Dendritic cell treated with granulocyte-macrophage colony-stimulating factor and Interleukin-4, amounts not matched to agents 40 ng/mL and 50 ng/mL, for 4 days (primary cell): Measurements from ENCODE around the gene TMEM45B.
"Not testable (repeated sequence)": the region's sequence is repeated elsewhere in the genome, so short reads cannot be mapped to it uniquely, and the experiment has no call there.

Experiments used
- H3K27ac Mint-ChIP-seq: one replicate; pipeline ENCODE4 v1.8.0; 2022; ENCODE audit warnings: mild to moderate bottlenecking, mixed read lengths
- H3K27me3 Mint-ChIP-seq: one replicate; pipeline ENCODE4 v1.8.0; 2022; ENCODE audit warnings: mild to moderate bottlenecking, mixed read lengths
- H3K36me3 Mint-ChIP-seq: one replicate; pipeline ENCODE4 v1.8.0; 2022; ENCODE audit warnings: low read depth, mixed read lengths
- H3K4me1 Mint-ChIP-seq: one replicate; pipeline ENCODE4 v1.8.0; 2022; ENCODE audit warnings: low read depth, mixed read lengths
- H3K4me3 Mint-ChIP-seq: one replicate; pipeline ENCODE4 v1.8.0; 2022; ENCODE audit warnings: mild to moderate bottlenecking, moderate library complexity, mixed read lengths
- H3K9me3 Mint-ChIP-seq: one replicate; pipeline ENCODE4 v1.8.0; 2022; ENCODE audit warnings: mixed read lengths
- intact Hi-C: fragments of 100-400 bp; cut with micrococcal nuclease; formaldehyde crosslinking; loops from one replicate; pipeline ENCODE4 v1.15.0; 2022

The TMEM45B gene

GRCh38 chr11:129819237-129819636 lies 3.6 kb downstream of the TMEM45B start:
- Mint-ChIP-seq H3K4me1 (peaks cover 56% of the 10 kb centered on the region), H3K27ac (peak overlapping the region; percentile 70), H3K36me3 (peaks cover 29% of the 10 kb centered on the region), H3K27me3 (peaks cover 22% of the 10 kb centered on the region), H3K4me3 (peak overlapping the region; percentile 30), H3K9me3 (peaks cover 15% of the 10 kb centered on the region)
- intact Hi-C loops: no loop called here

GRCh38 chr11:129820228-129820627 lies 4.6 kb downstream of the TMEM45B start:
- H3K4me3 Mint-ChIP-seq, intact Hi-C loops, H3K9me3 Mint-ChIP-seq, H3K27ac Mint-ChIP-seq: not testable (repeated sequence)
- Mint-ChIP-seq H3K36me3 (peaks cover 29% of the 10 kb centered on the region), H3K4me1 (peaks cover 55% of the 10 kb centered on the region), H3K27me3 (peaks cover 12% of the 10 kb centered on the region)

GRCh38 chr11:129823281-129823680 lies 7.6 kb downstream of the TMEM45B start:
- Mint-ChIP-seq H3K36me3 (peaks cover 28% of the 10 kb centered on the region), H3K4me1 (peaks cover 45% of the 10 kb centered on the region)
- H3K27ac Mint-ChIP-seq, intact Hi-C loops, H3K27me3 Mint-ChIP-seq, H3K4me3 Mint-ChIP-seq, H3K9me3 Mint-ChIP-seq: not testable (repeated sequence)

GRCh38 chr11:129823799-129824198 lies 8.2 kb downstream of the TMEM45B start:
- H3K4me3 Mint-ChIP-seq, intact Hi-C loops, H3K27me3 Mint-ChIP-seq, H3K9me3 Mint-ChIP-seq, H3K27ac Mint-ChIP-seq: not testable (repeated sequence)
- H3K4me1 Mint-ChIP-seq: peaks cover 46% of the 10 kb centered on the region
- H3K36me3 Mint-ChIP-seq: peaks cover 28% of the 10 kb centered on the region

GRCh38 chr11:129825380-129825779 lies 9.7 kb downstream of the TMEM45B start:
- Mint-ChIP-seq H3K9me3 (peaks cover 7% of the 10 kb centered on the region), H3K36me3 (peaks cover 31% of the 10 kb centered on the region), H3K4me1 (peaks cover 36% of the 10 kb centered on the region), H3K4me3 (no peak overlapping the region), H3K27ac (no peak overlapping the region), H3K27me3 (no peaks in the 10 kb centered on the region)
- intact Hi-C loops: loop anchor here (5.0 kb wide), 1 partner anchor 38 kb away; no protein-coding TSS in a partner anchor

- H3K27me3 Mint-ChIP-seq: no peaks in the 10 kb centered on the region
- H3K4me1 Mint-ChIP-seq: peaks cover 27% of the 10 kb centered on the region
- peaks cover 22% of the 10 kb centered on the region for H3K36me3 Mint-ChIP-seq
- H3K27ac Mint-ChIP-seq: peak overlapping the region; percentile 53
- intact Hi-C loops: loop anchor here (5.0 kb wide), 1 partner anchor 41 kb away; no protein-coding TSS in a partner anchor
- H3K4me3 Mint-ChIP-seq: no peak overlapping the region
- no peaks in the 10 kb centered on the region for H3K9me3 Mint-ChIP-seq
These were observed 12.7 kb downstream of the TMEM45B start for GRCh38 chr11:129828301-129828836.

GRCh38 chr11:129829497-129829896 lies 13.8 kb downstream of the TMEM45B start:
- Mint-ChIP-seq H3K36me3 (peaks cover 30% of the 10 kb centered on the region), H3K4me1 (peaks cover 37% of the 10 kb centered on the region)
- intact Hi-C loops: loop anchor here (5.0 kb wide), 1 partner anchor 42 kb away; no protein-coding TSS in a partner anchor
- not testable (repeated sequence) for H3K9me3 Mint-ChIP-seq, H3K27me3 Mint-ChIP-seq, H3K4me3 Mint-ChIP-seq, H3K27ac Mint-ChIP-seq

GRCh38 chr11:129831227-129831626 lies 15.6 kb downstream of the TMEM45B start:
- Mint-ChIP-seq H3K4me1 (peaks cover 51% of the 10 kb centered on the region), H3K36me3 (peaks cover 30% of the 10 kb centered on the region)
- H3K27ac Mint-ChIP-seq, H3K27me3 Mint-ChIP-seq, H3K9me3 Mint-ChIP-seq, intact Hi-C loops, H3K4me3 Mint-ChIP-seq: not testable (repeated sequence)

- H3K27me3 Mint-ChIP-seq, H3K9me3 Mint-ChIP-seq, intact Hi-C loops, H3K4me3 Mint-ChIP-seq: not testable (repeated sequence)
- Mint-ChIP-seq H3K27ac (peak overlapping the region; percentile 40), H3K4me1 (peaks cover 38% of the 10 kb centered on the region), H3K36me3 (peaks cover 21% of the 10 kb centered on the region)
These were observed 17.6 kb downstream of the TMEM45B start for GRCh38 chr11:129833260-129833659.

GRCh38 chr11:129836423-129836891 lies 20.8 kb downstream of the TMEM45B start:
- peaks cover 44% of the 10 kb centered on the region for H3K4me1 Mint-ChIP-seq
- not testable (repeated sequence) for H3K9me3 Mint-ChIP-seq

GRCh38 chr11:129836979-129837378 lies 21.3 kb downstream of the TMEM45B start:
- H3K4me3 Mint-ChIP-seq: no peak overlapping the region
- no peaks in the 10 kb centered on the region for H3K9me3 Mint-ChIP-seq
- H3K36me3 Mint-ChIP-seq: peaks cover 35% of the 10 kb centered on the region
- H3K4me1 Mint-ChIP-seq: peaks cover 44% of the 10 kb centered on the region
- intact Hi-C loops: no loop called here
- no peak overlapping the region for H3K27ac Mint-ChIP-seq
- H3K27me3 Mint-ChIP-seq: no peaks in the 10 kb centered on the region

More at GRCh38 chr11:129836423-129836891, 20.8 kb downstream of the TMEM45B start:
- intact Hi-C loops, H3K27ac Mint-ChIP-seq, H3K27me3 Mint-ChIP-seq, H3K4me3 Mint-ChIP-seq: not testable (repeated sequence)
- H3K36me3 Mint-ChIP-seq: peaks cover 31% of the 10 kb centered on the region

GRCh38 chr11:129840236-129840635 lies 24.6 kb downstream of the TMEM45B start:
- Mint-ChIP-seq H3K9me3 (no peaks in the 10 kb centered on the region), H3K4me1 (peaks cover 22% of the 10 kb centered on the region), H3K4me3 (no peak overlapping the region), H3K27me3 (no peaks in the 10 kb centered on the region), H3K36me3 (peaks cover 36% of the 10 kb centered on the region), H3K27ac (no peak overlapping the region)
- intact Hi-C loops: no loop called here

GRCh38 chr11:129842138-129842537 lies 26.5 kb downstream of the TMEM45B start:
- intact Hi-C loops: no loop called here
- Mint-ChIP-seq H3K27me3 (no peaks in the 10 kb centered on the region), H3K4me1 (peaks cover 20% of the 10 kb centered on the region), H3K27ac (no peak overlapping the region), H3K36me3 (peaks cover 42% of the 10 kb centered on the region), H3K4me3 (no peak overlapping the region), H3K9me3 (no peaks in the 10 kb centered on the region)

- Mint-ChIP-seq H3K9me3 (no peaks in the 10 kb centered on the region), H3K27me3 (no peaks in the 10 kb centered on the region), H3K36me3 (peaks cover 38% of the 10 kb centered on the region), H3K4me3 (no peak overlapping the region), H3K27ac (no peak overlapping the region), H3K4me1 (peaks cover 8% of the 10 kb centered on the region)
- intact Hi-C loops: no loop called here
These were observed 31.1 kb downstream of the TMEM45B start for GRCh38 chr11:129846508-129847335.
